Vagina (tissue), 2 donors: ENCODE data around the gene PLET1. TPM values are rescaled to one million over a fixed set of nuclear protein-coding genes. Genes with fewer than 3 reads are reported as not detected.

Experiments used
- DNase-seq, 2 donors: peaks; one replicate each; pipeline ENCODE4 v3.0.0-alpha.2; 2017; ENCODE audit errors: extremely low spot score in 2 of 2
- H3K27ac ChIP-seq: fragments of 200-600 bp; sonication (generic); one replicate; pipeline ENCODE4 v1.5.1; 2019
- H3K27me3 ChIP-seq: fragments of 200-600 bp; sonication (generic); one replicate; pipeline ENCODE4 v1.5.1; 2019
- H3K36me3 ChIP-seq, 2 donors: fragments of 200-600 bp; sonication (generic); one replicate each; pipeline ENCODE4 v1.5.1; 2017 to 2019
- H3K4me1 ChIP-seq: fragments of 200-600 bp; sonication (generic); one replicate; pipeline ENCODE4 v1.5.1; 2019
- H3K4me3 ChIP-seq, 2 donors: fragments of 200-600 bp; sonication (generic); 1 replicate in 1 of 2; 2 replicates in 1 of 2; pipeline ENCODE4 v1.5.1; 2016 to 2019
- H3K9me3 ChIP-seq: fragments of 200-600 bp; sonication (generic); one replicate; pipeline ENCODE4 v1.5.1; 2019
- CTCF ChIP-seq, 3 experiments: fragments of 450-650 bp in 2 of 3; fragments of 200-600 bp in 1 of 3; sonication (generic) in 1 of 3; IDR thresholded peaks; one replicate each; pipeline ENCODE4 v1.5.1; 2017 to 2019; ENCODE audit warnings: antibody characterized with exemption in 3 of 3, mild to moderate bottlenecking in 2 of 3, moderate library complexity in 2 of 3
- POLR2A ChIP-seq, 2 donors: fragments of 450-650 bp; IDR thresholded peaks; one replicate each; pipeline ENCODE4 v1.6.1; 2017; ENCODE audit warnings: antibody characterized with exemption in 2 of 2, mild to moderate bottlenecking in 2 of 2, moderate library complexity in 2 of 2
- POLR2AphosphoS5 ChIP-seq, 2 donors: sonication (generic); formaldehyde crosslinking; IDR thresholded peaks; one replicate each; pipeline ENCODE4 v1.9.0; 2017; ENCODE audit warnings: antibody characterized with exemption in 2 of 2, mild to moderate bottlenecking in 2 of 2, low read depth in 1 of 2; ENCODE audit not compliant: insufficient read depth in 1 of 2
- intact Hi-C: fragments of 100-400 bp; cut with DNase I; formaldehyde crosslinking; loops from one replicate; pipeline ENCODE4 v1.15.1; 2023
- total RNA-seq: library from RNA; depleted of rRNA; stranded (reverse); fragments of >200 nt; gene quantifications from one replicate; pipeline ENCODE4 v1.2.3, GENCODE V29; 2016

PLET1 gene
- total RNA-seq = not detected

GRCh38 chr11:112260490-112260889 lies at the start of gene PLET1:
PLET1 (minus strand) TSS chr11:112260860; CDS start chr11:112260589, 271 bp downstream.
- H3K27me3 ChIP-seq = no peaks in the 10 kb centered on the region
- intact Hi-C loops = no loop called here
- peak in 1 of 2 donors; percentile 52 for DNase-seq
- H3K9me3 ChIP-seq = no peaks in the 10 kb centered on the region
- H3K4me3 ChIP-seq = no peak within 1 kb of the TSS
- no peaks in the 10 kb centered on the region for H3K4me1 ChIP-seq
- TF ChIP-seq CTCF (IDR thresholded peaks at IDR 0.05) (no peak), POLR2AphosphoS5 (IDR thresholded peaks at IDR 0.05; ENCODE audit: insufficient read depth in 1 of 2, low read depth in 1 of 2) (no peak), POLR2A (IDR thresholded peaks at IDR 0.05) (no peak)
- H3K36me3 ChIP-seq = no peaks in the 10 kb centered on the region
- no peak within 1 kb of the TSS for H3K27ac ChIP-seq

- TF ChIP-seq POLR2AphosphoS5 (IDR thresholded peaks at IDR 0.05; ENCODE audit: insufficient read depth in 1 of 2, low read depth in 1 of 2) (peak in 1 of 2 donors; percentile 54), CTCF (IDR thresholded peaks at IDR 0.05) (no peak), POLR2A (IDR thresholded peaks at IDR 0.05) (no peak)
- no peaks in the 10 kb centered on the region for H3K9me3 ChIP-seq
- intact Hi-C loops = no loop called here
- no peaks in the 10 kb centered on the region for H3K4me1 ChIP-seq
- no peak overlapping the region for H3K4me3 ChIP-seq
- H3K27me3 ChIP-seq = no peaks in the 10 kb centered on the region
- no peak for DNase-seq
- no peak overlapping the region for H3K27ac ChIP-seq
- H3K36me3 ChIP-seq = no peaks in the 10 kb centered on the region
These were observed 49.8 kb upstream of the PLET1 start for GRCh38 chr11:112310419-112310818.

GRCh38 chr11:112308651-112309050 lies 48.0 kb upstream of the PLET1 start:
- TF ChIP-seq CTCF (IDR thresholded peaks at IDR 0.05) (no peak), POLR2A (IDR thresholded peaks at IDR 0.05) (no peak), POLR2AphosphoS5 (IDR thresholded peaks at IDR 0.05; ENCODE audit: insufficient read depth in 1 of 2, low read depth in 1 of 2) (no peak)
- no peaks in the 10 kb centered on the region for H3K9me3 ChIP-seq
- H3K36me3 ChIP-seq = no peaks in the 10 kb centered on the region
- H3K4me3 ChIP-seq = no peak overlapping the region
- H3K4me1 ChIP-seq = no peaks in the 10 kb centered on the region
- intact Hi-C loops = no loop called here
- no peak for DNase-seq
- H3K27ac ChIP-seq = no peak overlapping the region
- no peaks in the 10 kb centered on the region for H3K27me3 ChIP-seq

GRCh38 chr11:112307616-112308015 lies 47.0 kb upstream of the PLET1 start:
- TF ChIP-seq POLR2A (IDR thresholded peaks at IDR 0.05) (no peak), POLR2AphosphoS5 (IDR thresholded peaks at IDR 0.05; ENCODE audit: insufficient read depth in 1 of 2, low read depth in 1 of 2) (no peak), CTCF (IDR thresholded peaks at IDR 0.05) (no peak)
- Histone ChIP-seq H3K9me3 (no peaks in the 10 kb centered on the region), H3K4me1 (peaks cover 7% of the 10 kb centered on the region), H3K27me3 (no peaks in the 10 kb centered on the region), H3K27ac (no peak overlapping the region), H3K4me3 (no peak overlapping the region), H3K36me3 (no peaks in the 10 kb centered on the region)
- intact Hi-C loops = no loop called here
- no peak for DNase-seq

GRCh38 chr11:112306230-112306629 lies 45.6 kb upstream of the PLET1 start:
- Histone ChIP-seq H3K27ac (no peak overlapping the region), H3K4me1 (peaks cover 18% of the 10 kb centered on the region), H3K4me3 (no peak overlapping the region), H3K36me3 (no peaks in the 10 kb centered on the region), H3K9me3 (no peaks in the 10 kb centered on the region), H3K27me3 (no peaks in the 10 kb centered on the region)
- intact Hi-C loops = no loop called here
- TF ChIP-seq POLR2A (IDR thresholded peaks at IDR 0.05) (no peak), CTCF (IDR thresholded peaks at IDR 0.05) (no peak), POLR2AphosphoS5 (IDR thresholded peaks at IDR 0.05; ENCODE audit: insufficient read depth in 1 of 2, low read depth in 1 of 2) (no peak)
- DNase-seq = no peak
